CD14-positive monocyte (primary cell): ENCODE measurements around the gene DNAH1. TPM values are rescaled to one million over a fixed set of nuclear protein-coding genes. Genes with fewer than 3 reads are reported as not detected.

Source experiments
- DNase-seq, 3 donors: peaks; one replicate each; pipeline ENCODE4 v3.0.0-alpha.2; 2011 to 2022
- H2AFZ ChIP-seq: 2 replicates; pipeline ENCODE4 v1.6.0; 2012; ENCODE audit warnings: mild to moderate bottlenecking, low read depth, low read length, inconsistent platforms; ENCODE audit not compliant: insufficient read depth, poor library complexity, severe bottlenecking
- H3K27ac ChIP-seq, 2 donors: 1 replicate in 1 of 2; 2 replicates in 1 of 2; pipeline ENCODE4 v1.5.1; 2012 to 2013; ENCODE audit warnings: low read length in 2 of 2, control low read depth in 1 of 2, inconsistent platforms in 1 of 2, low read depth in 1 of 2, mild to moderate bottlenecking in 1 of 2
- H3K27me3 ChIP-seq, 2 donors: one replicate each; pipeline versions ENCODE4 v1.6.0 to v1.6.1; 2011 to 2013; ENCODE audit warnings: low read length in 2 of 2; ENCODE audit not compliant: control insufficient read depth in 2 of 2, insufficient read depth in 2 of 2
- H3K36me3 ChIP-seq, 2 donors: replicated peaks in 1 of 2; 1 replicate in 1 of 2; 2 replicates in 1 of 2; pipeline versions ENCODE4 v1.5.1 to v1.6.1; 2012 to 2013; ENCODE audit warnings: low read length in 2 of 2, control low read depth in 1 of 2, inconsistent platforms in 1 of 2, mild to moderate bottlenecking in 1 of 2; ENCODE audit not compliant: insufficient read depth in 2 of 2, control insufficient read depth in 1 of 2
- H3K4me1 ChIP-seq, 2 donors: 1 replicate in 1 of 2; 2 replicates in 1 of 2; pipeline versions ENCODE4 v1.5.1 to v1.6.1; 2012 to 2013; ENCODE audit warnings: low read length in 2 of 2, control low read depth in 1 of 2, inconsistent platforms in 1 of 2, mild to moderate bottlenecking in 1 of 2, moderate library complexity in 1 of 2; ENCODE audit not compliant: insufficient read depth in 2 of 2, control insufficient read depth in 1 of 2
- H3K4me2 ChIP-seq: replicated peaks from 2 replicates; pipeline ENCODE3; 2012; ENCODE audit warnings: low read length, moderate library complexity, mild to moderate bottlenecking; ENCODE audit not compliant: poor library complexity, severe bottlenecking; ENCODE audit errors: extremely low read depth
- H3K4me3 ChIP-seq, 3 experiments: fragments of 200-600 bp in 1 of 3; sonication (generic) in 1 of 3; replicated peaks in 1 of 3; 1 replicate in 2 of 3; 2 replicates in 1 of 3; pipeline ENCODE4 v1.5.1; 2011 to 2013; ENCODE audit warnings: low read length in 3 of 3, mild to moderate bottlenecking in 3 of 3, control low read depth in 2 of 3, low read depth in 2 of 3, inconsistent platforms in 1 of 3, moderate library complexity in 1 of 3
- H3K79me2 ChIP-seq: 2 replicates; pipeline ENCODE4 v1.6.0; 2012; ENCODE audit warnings: mild to moderate bottlenecking, control low read depth, inconsistent platforms, low read length, moderate library complexity; ENCODE audit not compliant: insufficient read depth
- H3K9ac ChIP-seq: 2 replicates; pipeline ENCODE4 v1.6.0; 2017; ENCODE audit warnings: low read length, mild to moderate bottlenecking; ENCODE audit not compliant: insufficient read depth, poor library complexity, severe bottlenecking
- H3K9me3 ChIP-seq, 2 donors: replicated peaks in 1 of 2; 1 replicate in 1 of 2; 2 replicates in 1 of 2; pipeline versions ENCODE4 v1.5.1 to v1.6.1; 2012 to 2013; ENCODE audit warnings: low read length in 2 of 2, control low read depth in 1 of 2; ENCODE audit not compliant: control insufficient read depth in 1 of 2, insufficient read depth in 1 of 2
- H4K20me1 ChIP-seq: 2 replicates; pipeline ENCODE4 v1.6.0; 2012; ENCODE audit warnings: mild to moderate bottlenecking, low read length, control low read depth, moderate library complexity; ENCODE audit not compliant: insufficient read depth
- H3K27ac Mint-ChIP-seq, 7 donors: one replicate each; pipeline ENCODE4 v1.8.0; 2020; ENCODE audit warnings: mild to moderate bottlenecking in 7 of 7, mixed read lengths in 7 of 7, moderate library complexity in 6 of 7, inconsistent platforms in 2 of 7
- H3K27me3 Mint-ChIP-seq, 3 donors: one replicate each; pipeline ENCODE4 v1.8.0; 2021 to 2022; ENCODE audit warnings: low read depth in 3 of 3, mild to moderate bottlenecking in 3 of 3, mixed read lengths in 3 of 3, moderate library complexity in 3 of 3, inconsistent platforms in 1 of 3
- H3K36me3 Mint-ChIP-seq, 2 donors: one replicate each; pipeline ENCODE4 v1.8.0; 2020; ENCODE audit warnings: mixed read lengths in 2 of 2, inconsistent platforms in 1 of 2, mild to moderate bottlenecking in 1 of 2
- H3K4me1 Mint-ChIP-seq: one replicate; pipeline ENCODE4 v1.8.0; 2020; ENCODE audit warnings: mild to moderate bottlenecking, mixed read lengths
- H3K4me3 Mint-ChIP-seq, 2 donors: one replicate each; pipeline ENCODE4 v1.8.0; 2020; ENCODE audit warnings: mild to moderate bottlenecking in 2 of 2, mixed read lengths in 2 of 2, moderate library complexity in 1 of 2
- H3K9me3 Mint-ChIP-seq, 7 donors: one replicate each; pipeline ENCODE4 v1.8.0; 2020 to 2022; ENCODE audit warnings: mixed read lengths in 7 of 7, mild to moderate bottlenecking in 6 of 7, moderate library complexity in 6 of 7, inconsistent platforms in 2 of 7
- WGBS: methylation state at CpG from one replicate; pipeline ENCODE4 v1.1.5; 2013; ENCODE audit warnings: missing lambda C conversion rate; ENCODE audit not compliant: insufficient coverage; 5-methylcytosine and 5-hydroxymethylcytosine counted together
- intact Hi-C, 2 donors: fragments of 100-400 bp; cut with micrococcal nuclease; formaldehyde crosslinking; loops; one replicate each; pipeline versions ENCODE4 v1.15.0 to v1.15.1; 2023
- polyA plus RNA-seq, 3 donors: library from polyadenylated mRNA; depleted of rRNA in 1 of 3; unstranded in 2 of 3; stranded (reverse) in 1 of 3; fragments of 300-500 nt in 2 of 3; fragments of >200 nt in 1 of 3; fragmentation: Illumina TruSeq in 2 of 3; gene quantifications; 1 replicate in 2 of 3; 2 replicates in 1 of 3; pipeline ENCODE4 v1.2.3, GENCODE V29; 2012 to 2021
- TF ChIP-seq, protein P1 (sequence below): fragments of 200-600 bp; IDR thresholded peaks from one replicate; pipeline ENCODE4 v1.8.0; 2022; ENCODE audit warnings: antibody characterized with exemption, mild to moderate bottlenecking

Gene DNAH1
- polyA plus RNA-seq, 3 donors: 0.15 to 47.0 (median 0.25) TPM

DNA sequence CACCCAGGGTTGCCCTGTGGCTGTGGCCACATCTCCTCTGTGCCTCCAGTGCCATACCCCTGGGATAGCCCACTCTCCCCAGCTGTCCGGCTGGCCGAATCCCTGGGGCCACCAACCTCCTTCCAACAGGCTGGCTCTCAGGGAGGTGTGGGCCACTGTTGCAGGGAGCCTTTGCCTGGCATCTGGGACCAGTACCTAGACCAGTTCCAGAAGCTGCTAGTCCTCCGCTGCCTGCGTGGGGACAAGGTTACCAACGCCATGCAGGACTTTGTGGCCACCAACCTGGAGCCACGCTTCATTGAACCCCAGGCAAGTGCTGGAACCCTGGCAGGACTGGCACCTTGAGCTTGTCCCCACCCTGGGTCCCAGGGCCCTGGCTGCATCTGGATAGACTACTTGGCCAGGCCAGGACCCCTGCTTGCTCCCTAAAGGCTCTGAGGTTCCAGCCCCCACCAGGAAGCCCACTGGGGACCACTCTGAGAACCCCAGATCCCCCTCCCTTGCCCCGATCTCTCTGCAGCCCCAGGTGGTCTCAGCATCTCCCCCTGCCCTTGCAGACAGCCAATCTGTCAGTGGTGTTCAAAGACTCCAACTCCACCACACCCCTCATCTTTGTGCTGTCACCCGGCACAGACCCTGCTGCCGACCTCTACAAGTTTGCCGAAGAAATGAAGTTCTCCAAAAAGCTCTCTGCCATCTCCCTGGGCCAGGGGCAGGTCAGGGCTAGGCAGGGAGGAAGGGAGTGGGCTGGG lies 78.8 kb downstream of the DNAH1 start:
- no peak for DNase-seq
- H2AFZ ChIP-seq: no peak overlapping the region
- peaks cover 0 to 2% (median 0%) of the 10 kb centered on the region in 7 donors for H3K9me3 Mint-ChIP-seq

DNA sequence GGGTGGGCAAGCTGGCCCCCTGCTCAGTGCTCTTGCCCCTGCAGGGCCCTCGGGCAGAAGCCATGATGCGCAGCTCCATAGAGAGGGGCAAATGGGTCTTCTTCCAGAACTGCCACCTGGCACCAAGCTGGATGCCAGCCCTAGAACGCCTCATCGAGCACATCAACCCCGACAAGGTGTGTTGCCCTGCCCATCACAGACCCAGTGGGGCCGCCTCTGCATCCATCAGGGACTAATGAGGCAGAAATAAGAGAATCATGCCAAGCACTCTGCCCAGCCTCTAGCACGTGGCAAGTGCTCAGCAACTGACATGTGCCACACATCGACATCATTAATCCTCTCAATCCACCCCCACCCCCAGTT lies 79.4 kb downstream of the DNAH1 start:
- H2AFZ ChIP-seq: no peak overlapping the region
- Mint-ChIP-seq H3K4me1 (peaks cover under 1% of the 10 kb centered on the region), H3K36me3 (peaks cover 48 to 70% of the 10 kb centered on the region in 2 donors), H3K9me3 (peaks cover 0 to 2% (median 0%) of the 10 kb centered on the region in 7 donors), H3K27ac (no peak overlapping the region), H3K4me3 (no peak overlapping the region), H3K27me3 (peaks cover 0 to 1% (median 0%) of the 10 kb centered on the region in 3 donors)
- H3K27me3 ChIP-seq: no peaks in the 10 kb centered on the region
- 93% methylated on average over 8 of the region's 8 CpGs for WGBS
- H4K20me1 ChIP-seq: no peaks in the 10 kb centered on the region
- no peak overlapping the region for H3K4me2 ChIP-seq
- intact Hi-C loops: no loop called here
- no peak overlapping the region for H3K4me3 ChIP-seq
- no peak overlapping the region for H3K27ac ChIP-seq
- no peak for DNase-seq
- peaks cover 51 to 65% of the 10 kb centered on the region in 2 donors for H3K36me3 ChIP-seq
- no peaks in the 10 kb centered on the region for H3K9me3 ChIP-seq
- no peaks in the 10 kb centered on the region for H3K79me2 ChIP-seq
- H3K4me1 ChIP-seq: peaks cover 0 to under 1% of the 10 kb centered on the region in 2 donors
- TF ChIP-seq, protein P1, sequence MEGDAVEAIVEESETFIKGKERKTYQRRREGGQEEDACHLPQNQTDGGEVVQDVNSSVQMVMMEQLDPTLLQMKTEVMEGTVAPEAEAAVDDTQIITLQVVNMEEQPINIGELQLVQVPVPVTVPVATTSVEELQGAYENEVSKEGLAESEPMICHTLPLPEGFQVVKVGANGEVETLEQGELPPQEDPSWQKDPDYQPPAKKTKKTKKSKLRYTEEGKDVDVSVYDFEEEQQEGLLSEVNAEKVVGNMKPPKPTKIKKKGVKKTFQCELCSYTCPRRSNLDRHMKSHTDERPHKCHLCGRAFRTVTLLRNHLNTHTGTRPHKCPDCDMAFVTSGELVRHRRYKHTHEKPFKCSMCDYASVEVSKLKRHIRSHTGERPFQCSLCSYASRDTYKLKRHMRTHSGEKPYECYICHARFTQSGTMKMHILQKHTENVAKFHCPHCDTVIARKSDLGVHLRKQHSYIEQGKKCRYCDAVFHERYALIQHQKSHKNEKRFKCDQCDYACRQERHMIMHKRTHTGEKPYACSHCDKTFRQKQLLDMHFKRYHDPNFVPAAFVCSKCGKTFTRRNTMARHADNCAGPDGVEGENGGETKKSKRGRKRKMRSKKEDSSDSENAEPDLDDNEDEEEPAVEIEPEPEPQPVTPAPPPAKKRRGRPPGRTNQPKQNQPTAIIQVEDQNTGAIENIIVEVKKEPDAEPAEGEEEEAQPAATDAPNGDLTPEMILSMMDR: no peak
- no peak overlapping the region for H3K9ac ChIP-seq

More for the DNA sequence above, 78.8 kb downstream of the DNAH1 start:
- Histone ChIP-seq H3K4me3 (no peak overlapping the region), H3K9ac (no peak overlapping the region), H4K20me1 (no peaks in the 10 kb centered on the region), H3K27ac (no peak overlapping the region), H3K9me3 (no peaks in the 10 kb centered on the region), H3K4me2 (no peak overlapping the region), H3K36me3 (peaks cover 46 to 60% of the 10 kb centered on the region in 2 donors), H3K27me3 (no peaks in the 10 kb centered on the region), H3K4me1 (peaks cover 4 to 6% of the 10 kb centered on the region in 2 donors), H3K79me2 (no peaks in the 10 kb centered on the region)
- Mint-ChIP-seq H3K27ac (no peak overlapping the region), H3K27me3 (peaks cover 0 to 1% (median 0%) of the 10 kb centered on the region in 3 donors), H3K36me3 (peaks cover 44 to 68% of the 10 kb centered on the region in 2 donors), H3K4me3 (no peak overlapping the region), H3K4me1 (peaks cover 6% of the 10 kb centered on the region)
- intact Hi-C loops: no loop called here
- TF ChIP-seq, protein P1: no peak
- 99% methylated on average over 9 of the region's 10 CpGs for WGBS
